Panc1 (cell line): ENCODE data around the gene CSNK2A1.

Experiments
- POLR2AphosphoS5 ChIP-seq: IDR thresholded peaks from 2 replicates; pipeline ENCODE4 v1.6.1; 2012; ENCODE audit warnings: mild to moderate bottlenecking, low read depth, low read length, moderate library complexity
- REST ChIP-seq, 2 experiments: IDR thresholded peaks; 2 replicates each; pipeline ENCODE4 v1.6.1; 2011 to 2012; ENCODE audit warnings: low read depth in 2 of 2, control low read depth in 1 of 2, low read length in 1 of 2, mild to moderate bottlenecking in 1 of 2, moderate library complexity in 1 of 2; ENCODE audit not compliant: insufficient read depth in 1 of 2
- SIN3A ChIP-seq: IDR thresholded peaks from 2 replicates; pipeline ENCODE4 v1.6.1; 2012; ENCODE audit warnings: low read depth, mild to moderate bottlenecking, low read length, moderate library complexity, borderline replicate concordance; ENCODE audit not compliant: insufficient read depth
- TCF7L2 ChIP-seq: IDR thresholded peaks from 2 replicates; pipeline ENCODE4 v1.6.1; 2011; ENCODE audit warnings: mild to moderate bottlenecking, low read depth, low read length, inconsistent platforms
- TF ChIP-seq, protein P1 (sequence below): fragments of 450-650 bp; IDR thresholded peaks from 2 replicates; pipeline ENCODE4 v1.5.1; 2017; ENCODE audit warnings: mild to moderate bottlenecking

- no peak for TF ChIP-seq POLR2AphosphoS5
- TF ChIP-seq, protein P1, sequence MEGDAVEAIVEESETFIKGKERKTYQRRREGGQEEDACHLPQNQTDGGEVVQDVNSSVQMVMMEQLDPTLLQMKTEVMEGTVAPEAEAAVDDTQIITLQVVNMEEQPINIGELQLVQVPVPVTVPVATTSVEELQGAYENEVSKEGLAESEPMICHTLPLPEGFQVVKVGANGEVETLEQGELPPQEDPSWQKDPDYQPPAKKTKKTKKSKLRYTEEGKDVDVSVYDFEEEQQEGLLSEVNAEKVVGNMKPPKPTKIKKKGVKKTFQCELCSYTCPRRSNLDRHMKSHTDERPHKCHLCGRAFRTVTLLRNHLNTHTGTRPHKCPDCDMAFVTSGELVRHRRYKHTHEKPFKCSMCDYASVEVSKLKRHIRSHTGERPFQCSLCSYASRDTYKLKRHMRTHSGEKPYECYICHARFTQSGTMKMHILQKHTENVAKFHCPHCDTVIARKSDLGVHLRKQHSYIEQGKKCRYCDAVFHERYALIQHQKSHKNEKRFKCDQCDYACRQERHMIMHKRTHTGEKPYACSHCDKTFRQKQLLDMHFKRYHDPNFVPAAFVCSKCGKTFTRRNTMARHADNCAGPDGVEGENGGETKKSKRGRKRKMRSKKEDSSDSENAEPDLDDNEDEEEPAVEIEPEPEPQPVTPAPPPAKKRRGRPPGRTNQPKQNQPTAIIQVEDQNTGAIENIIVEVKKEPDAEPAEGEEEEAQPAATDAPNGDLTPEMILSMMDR, result no peak
- no peak for TF ChIP-seq TCF7L2
- TF ChIP-seq REST (IDR thresholded peaks at IDR 0.05; ENCODE audit: insufficient read depth in 1 of 2, low read depth in 2 of 2, low read length in 1 of 2), result no peak
- TF ChIP-seq SIN3A, result no peak
These were observed 97.9 kb downstream of the CSNK2A1 start for GRCh38 chr20:445514-446336.
